RPMI8226 (cell line): ENCODE data around the gene GPRC5D.

Experiments
- DNase-seq: peaks from one replicate; pipeline ENCODE4 v3.0.0-alpha.2; 2015

Gene GPRC5D

DNA sequence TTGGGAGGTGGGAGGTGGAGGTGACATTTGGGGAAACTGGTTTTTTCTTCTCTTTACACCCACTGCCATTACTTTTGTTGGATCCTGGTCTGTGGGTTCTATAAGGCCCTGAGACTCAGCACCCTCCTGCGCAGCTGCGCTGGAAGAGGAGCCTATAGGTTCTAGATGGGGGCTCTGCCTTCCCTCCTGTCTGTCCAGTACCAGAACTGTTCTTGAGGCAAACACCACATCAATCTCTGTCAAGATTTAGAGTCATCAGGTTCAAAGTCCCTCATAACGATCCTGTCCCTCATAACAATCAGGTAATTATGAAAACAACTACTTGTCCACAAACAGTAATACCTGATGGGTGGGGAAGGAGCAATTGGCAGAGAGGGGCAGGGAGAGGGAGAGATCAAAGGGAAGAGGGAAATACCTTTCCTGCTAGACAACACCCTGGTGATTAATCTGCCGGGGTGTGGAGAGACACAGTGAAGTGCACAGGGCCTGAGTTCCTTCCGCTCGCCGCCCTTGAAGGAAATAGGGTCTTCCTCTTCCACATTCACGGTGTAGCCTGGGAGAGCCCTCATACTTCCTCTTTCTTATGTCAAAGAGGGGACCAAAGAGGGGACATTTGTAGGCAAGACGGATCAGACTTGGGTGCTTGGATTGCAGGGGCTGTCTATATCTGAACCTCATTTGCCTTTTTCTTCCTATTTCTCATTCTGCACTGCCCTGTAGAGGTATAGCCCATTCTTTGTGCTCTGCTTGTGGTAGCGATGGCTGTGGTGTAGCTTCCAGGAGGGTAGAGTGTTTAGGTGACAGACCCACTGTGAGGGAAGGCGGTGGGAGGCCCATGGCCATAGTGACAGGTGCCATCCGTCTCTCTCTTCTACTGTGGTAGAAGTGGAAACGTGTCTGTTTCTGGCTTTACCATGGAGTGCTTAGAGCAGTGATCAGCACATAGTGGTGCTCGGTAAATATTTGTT is 48.0 kb downstream of the GPRC5D start:
- DNase-seq, result no peak

DNA sequence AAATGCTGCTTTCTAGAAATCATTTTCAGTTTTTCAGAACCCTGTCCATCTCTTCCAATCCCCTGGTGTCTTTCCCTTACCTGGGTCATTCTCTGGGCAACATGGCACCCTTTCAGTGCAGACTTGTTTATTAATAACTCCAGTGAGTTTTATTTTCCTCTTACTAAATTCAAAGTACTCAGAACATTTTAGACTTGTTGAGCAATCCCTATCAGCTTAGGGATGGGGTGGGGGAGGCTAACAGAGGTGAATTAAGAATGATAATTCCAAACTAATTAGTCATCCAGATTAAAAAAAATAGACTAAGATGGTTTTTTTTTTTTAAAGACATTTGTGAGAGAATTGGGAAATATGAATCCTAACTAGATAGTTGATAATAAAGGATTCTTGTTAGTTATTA is 49.9 kb downstream of the GPRC5D start:
- DNase-seq, result no peak

DNA sequence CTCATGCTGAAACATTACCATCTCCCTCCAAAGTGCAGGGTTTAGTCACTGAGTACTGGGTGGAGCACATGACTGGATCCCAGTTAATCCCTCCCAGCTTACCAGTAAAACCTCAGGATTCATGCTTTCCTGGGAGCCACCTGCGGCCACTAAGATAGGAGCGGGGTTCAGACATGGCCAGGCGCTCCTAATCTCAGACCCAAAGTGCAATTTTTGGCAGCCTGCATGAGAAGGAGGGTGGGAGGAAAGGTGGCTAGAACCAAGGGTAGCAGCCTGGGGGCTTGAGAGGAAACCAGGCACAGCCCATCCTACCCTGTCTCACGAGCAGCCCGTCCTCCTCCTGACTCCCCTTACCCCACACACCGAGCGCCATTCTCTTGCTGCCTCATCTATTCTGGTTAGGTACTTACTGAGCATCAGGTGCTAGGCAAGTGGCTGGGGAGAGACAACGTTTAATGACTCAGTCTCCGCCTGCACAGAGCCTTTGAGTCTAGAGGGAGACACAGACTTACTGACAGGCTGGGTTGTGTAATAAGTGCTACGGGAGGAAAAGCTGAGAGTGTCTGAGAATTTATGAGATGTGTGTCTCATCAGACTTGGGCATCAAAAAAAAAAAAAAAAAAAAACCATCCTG is 50.7 kb downstream of the GPRC5D start:
- no peak for DNase-seq

DNA sequence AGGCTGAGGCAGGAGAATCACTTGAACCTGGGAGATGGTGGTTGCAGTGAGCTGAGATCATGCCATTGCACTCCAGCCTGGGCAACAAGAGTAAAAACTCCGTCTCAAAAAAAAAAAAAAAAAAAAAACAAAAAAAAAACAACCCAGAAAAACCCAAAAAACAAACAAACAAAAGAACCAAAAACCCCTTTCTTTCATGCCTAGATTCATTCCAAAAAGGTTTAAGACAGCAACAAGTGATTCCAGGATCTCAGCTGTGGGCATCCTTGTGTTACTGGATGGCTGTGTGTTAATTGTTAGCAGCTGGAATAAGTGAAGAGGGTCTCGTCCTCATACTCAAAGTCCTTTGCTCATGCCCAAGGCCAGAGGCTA is 51.2 kb downstream of the GPRC5D start:
- no peak for DNase-seq

DNA sequence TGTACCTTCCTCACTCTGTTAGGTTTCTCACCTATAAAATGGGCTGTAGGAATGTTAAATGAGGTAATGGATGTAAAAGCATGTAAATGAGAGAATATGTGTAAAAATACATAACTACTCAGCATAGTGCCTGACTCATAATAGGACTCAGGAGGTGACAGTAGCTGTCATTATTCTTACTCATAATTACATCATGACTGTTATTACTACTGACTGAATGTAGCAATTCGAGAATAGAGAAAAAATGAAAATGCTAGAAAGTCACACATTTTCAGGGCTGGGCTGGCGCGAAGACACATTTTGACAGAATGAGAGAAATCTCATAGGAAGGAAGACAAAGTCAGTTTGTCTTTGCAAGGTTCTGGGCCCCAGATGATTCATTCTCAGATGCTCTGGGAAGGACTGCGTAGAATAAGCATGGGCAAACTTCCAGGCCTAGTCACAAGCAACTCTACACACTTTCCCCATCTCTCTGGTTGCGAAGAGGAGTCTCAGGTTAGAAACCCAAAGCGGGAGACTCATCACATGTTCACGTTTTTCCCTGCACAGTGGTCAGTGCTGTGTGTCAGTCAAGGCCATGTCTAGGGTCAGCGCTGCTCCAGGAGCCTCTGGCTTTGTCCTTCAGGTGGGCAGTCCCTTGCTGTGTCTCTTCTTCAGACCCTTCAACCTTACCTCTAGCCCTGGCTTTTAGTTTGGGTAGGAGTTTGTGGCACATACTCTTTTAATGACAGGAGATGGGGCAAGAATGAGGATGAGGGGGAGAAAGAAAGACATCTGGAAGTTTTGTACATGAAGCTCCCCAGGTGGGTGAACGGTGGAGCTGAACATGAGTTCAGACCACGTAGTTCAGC is 52.2 kb downstream of the GPRC5D start:
- DNase-seq, result no peak

DNA sequence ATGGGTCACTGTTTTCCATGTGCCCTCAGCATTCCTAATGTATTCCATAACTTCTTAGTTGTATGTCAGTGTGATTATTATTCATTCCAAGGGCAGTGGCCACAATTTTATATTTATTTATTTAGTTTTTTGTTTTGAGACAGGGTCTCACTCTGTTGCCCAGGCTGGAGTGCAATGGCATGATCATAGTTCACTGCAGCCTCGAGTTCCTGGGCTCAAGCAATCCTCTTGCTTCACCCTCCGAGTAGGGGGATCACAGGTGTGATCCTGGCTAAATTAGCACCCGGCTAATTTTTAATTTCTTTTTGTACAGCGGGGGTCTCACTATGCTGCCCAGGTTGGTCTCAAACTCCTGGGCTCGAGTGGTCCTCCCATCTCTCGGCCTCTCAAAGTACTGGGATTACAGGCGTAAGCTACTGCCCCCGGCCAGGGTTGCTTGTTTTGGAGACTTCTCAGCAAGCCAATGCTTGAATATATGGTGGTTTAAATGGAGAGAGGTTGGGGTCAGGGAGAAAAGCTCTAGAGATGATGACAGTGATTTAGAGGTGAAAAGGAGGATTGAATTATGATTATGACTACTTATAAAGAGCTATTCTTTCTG is 53.0 kb downstream of the GPRC5D start:
- no peak for DNase-seq

DNA sequence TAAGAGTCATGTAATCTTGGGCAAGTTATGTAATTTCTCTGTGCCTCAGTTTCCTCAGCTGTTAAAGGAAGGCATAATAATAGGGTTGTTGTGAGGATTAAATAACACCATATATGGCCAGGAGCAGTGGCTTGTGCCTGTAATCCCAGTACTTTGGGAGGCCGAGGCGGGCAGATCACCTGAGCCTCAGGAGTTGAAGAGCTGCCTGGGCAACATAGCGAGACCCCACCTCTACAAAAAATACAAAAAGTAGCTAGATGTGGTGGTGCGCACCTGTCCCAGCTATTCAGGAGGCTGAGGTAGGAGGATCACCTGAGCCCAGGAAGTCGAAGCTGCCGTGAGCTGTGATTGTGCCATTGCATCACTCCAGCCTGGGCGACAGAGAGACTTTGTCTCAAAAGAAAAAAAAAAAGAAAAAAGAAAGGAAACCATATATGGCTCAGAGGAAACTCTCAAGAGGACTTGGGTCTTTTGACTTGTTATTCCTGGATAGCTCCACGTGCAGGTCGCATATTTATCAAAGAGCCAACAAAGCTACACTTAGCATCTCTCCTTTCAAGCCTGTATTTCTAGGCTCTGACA is 53.7 kb downstream of the GPRC5D start:
- no peak for DNase-seq

DNA sequence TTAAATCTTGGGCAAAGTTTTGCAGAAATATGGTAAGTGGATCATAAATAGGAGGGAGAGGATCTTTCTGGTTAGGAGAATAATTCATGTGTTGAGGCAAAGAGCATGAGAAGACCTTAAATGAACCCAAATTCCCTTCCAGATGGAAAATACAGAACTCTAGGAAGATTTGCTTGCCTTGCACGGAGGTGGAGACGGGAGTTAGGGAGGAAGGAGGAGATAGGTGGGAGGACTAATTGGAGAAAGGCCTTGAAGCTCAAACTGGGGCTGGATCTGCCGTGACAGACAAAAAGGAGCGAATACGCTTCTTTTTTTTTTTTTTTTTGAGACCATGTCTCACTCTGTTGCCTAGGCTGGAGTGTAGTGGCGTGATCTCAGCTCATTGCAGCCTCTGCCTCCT is 54.7 kb downstream of the GPRC5D start:
- DNase-seq, result no peak

DNA sequence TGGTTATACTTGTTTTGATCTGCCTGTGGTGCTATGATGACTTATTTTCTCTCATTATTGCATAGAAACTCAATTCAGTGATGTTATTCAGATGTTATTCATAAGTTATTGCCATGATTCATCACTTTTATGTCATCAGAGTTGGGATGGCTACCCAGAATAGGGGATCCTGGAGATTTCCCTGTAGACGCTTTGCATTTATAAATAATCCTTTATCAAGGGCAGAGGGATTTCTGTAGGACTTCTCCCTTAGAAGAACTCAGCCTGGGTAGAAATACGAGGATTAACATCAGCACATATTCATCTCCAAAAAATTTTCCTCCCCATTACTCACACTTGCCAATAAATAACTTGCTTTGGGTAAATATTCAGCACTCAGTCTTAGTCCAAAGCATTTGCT is 55.7 kb downstream of the GPRC5D start:
- no peak for DNase-seq

DNA sequence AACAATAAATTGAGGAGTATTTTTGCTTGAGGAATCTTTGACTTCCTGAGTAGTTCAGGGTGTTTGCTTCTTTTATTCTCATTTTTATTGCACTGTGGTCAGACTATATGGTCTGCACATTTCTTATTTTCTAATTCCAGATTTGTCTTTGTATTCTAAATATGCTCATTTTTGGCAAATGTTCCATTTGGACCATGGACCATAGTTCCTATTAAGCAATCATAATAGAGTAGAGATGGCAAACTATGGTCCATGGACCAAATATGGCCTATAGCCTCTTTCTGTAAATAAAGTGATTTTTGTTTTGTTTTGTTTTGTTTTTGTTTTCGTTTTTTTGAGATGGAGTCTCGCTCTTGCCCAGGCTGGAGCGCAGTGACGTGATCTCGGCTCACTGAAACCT is 58.5 kb downstream of the GPRC5D start:
- DNase-seq, result no peak

DNA sequence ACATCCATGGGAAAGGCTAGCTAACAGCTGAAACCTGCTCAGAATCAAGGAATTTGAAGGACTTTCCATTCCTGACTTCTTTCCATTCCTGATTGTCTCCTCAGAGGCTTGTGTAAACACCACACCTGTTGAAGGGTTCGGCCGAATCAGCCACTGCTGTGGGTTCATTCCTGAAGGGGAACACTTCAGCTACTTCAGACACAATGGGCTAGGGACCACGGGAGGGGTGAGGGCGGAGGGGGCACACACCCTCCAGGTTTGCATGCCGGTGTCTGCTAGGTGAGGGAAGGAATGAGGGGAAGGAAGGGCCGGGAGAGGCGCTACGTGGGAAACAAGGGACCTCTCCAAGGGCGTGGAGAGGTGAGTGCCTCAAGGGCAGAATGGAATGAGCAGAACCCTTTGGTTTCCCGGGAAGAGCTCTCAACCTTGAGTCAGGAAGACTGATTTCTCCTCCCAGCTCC is 59.3 kb downstream of the GPRC5D start:
- no peak for DNase-seq

DNA sequence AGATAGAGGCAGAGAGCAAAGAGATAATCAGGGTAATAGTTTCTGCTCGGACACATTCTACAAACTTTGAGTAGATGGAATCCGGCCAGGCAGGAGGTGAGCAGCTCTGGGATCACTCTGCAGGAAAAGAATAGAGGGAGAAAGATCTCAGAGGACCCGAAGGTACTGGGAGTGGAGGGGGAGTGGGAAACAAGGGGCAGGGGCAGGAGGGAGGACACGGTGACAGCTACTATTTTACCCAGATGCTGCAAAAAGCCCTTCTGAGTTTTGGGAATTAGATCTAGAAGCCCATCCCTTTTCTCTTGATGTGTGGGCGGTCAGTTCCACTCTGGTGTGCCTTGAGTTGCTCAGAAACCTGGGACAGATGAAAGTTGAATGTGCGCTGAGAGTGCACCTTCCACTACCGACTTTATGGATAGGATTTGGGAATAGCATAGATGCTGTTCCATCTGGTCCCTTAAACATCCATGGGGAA is 60.1 kb downstream of the GPRC5D start:
- DNase-seq, result no peak

DNA sequence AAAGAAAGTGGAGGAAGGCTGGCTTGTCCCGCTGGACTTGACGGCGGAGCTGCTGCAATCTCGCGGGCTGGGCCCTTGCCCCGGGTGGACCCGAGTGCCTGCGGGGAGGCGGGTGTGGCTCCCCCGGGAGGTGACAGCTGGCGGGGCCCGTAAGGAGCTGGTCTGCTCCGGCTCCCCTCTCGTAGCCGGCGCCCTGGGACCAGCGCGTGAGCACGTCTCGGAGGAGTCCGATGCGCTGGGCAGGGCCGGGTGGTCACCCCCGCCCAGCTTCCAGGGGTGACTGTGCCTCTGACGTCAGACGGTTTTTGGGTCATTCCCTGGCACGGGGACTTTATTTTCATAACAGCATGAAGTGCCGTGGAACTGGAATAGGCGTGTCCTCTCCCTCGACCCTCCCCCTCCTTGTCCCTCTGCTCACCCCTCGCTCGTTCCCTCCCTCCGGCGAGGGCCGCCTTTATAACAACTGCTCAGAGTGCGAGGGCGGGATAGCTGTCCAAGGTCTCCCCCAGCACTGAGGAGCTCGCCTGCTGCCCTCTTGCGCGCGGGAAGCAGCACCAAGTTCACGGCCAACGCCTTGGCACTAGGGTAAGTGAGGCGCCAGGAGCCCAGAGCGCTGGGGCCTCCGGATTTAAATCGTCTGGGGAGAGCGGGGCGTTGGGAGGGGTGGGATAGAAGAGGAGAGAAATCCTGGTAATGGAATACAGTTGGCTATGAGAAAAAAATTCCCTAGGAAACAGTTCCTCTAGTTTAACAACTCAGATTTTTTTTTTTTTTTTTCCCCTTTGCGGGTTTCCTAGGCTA is 60.7 kb downstream of the GPRC5D start, which contains the start of gene GPRC5A:
Gene GPRC5A (plus strand): TSS at position 483 of the 801 bp plus-strand sequence. CDS start 16,688 bp downstream, outside the sequence.
- DNase-seq, result peak; percentile 34
